HuH-7.5 (cell line): ENCODE results near the gene EDDM3A.
"Not testable (repeated sequence)": the region's sequence is repeated elsewhere in the genome, so short reads cannot be mapped to it uniquely, and the experiment has no call there.

ENCODE experiments used
- DNase-seq: peaks from one replicate; pipeline ENCODE4 v3.0.0; 2011; ENCODE audit warnings: low spot score

EDDM3A gene

DNA sequence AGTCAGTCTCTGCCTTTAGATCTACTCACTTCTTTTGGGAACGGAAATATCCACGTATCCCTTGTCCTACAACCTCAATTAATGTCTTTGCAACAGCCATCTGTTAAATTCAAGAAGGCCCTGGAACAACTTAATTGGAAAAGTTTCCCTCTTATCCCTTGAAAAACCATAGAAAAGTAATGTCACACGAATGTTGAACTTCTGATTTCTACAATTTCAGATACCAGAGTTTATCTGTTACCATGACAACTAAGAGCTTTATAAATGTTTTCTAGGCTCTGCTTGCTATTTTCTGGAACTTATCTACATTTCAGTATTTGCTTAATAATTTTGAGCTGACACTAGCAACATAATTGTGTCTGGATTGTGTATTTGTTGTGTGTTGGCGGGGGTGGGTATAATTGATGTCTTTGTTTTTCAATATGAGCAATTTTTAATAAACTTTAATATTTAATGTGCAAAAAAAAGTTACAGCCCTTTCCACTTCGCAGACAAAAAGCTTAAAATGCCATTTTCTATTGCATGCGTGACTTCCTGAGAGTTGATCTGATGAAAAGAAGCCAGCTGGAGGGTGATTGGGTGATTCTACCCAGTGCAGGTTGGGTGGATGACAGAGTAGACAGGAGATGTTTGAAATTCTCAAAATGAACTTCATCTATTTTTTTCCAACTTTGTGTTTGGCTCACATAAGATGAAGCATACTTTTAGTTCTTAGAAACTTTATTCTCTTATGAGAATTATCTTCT is 11.8 kb upstream of the EDDM3A start:
- no peak for DNase-seq

DNA sequence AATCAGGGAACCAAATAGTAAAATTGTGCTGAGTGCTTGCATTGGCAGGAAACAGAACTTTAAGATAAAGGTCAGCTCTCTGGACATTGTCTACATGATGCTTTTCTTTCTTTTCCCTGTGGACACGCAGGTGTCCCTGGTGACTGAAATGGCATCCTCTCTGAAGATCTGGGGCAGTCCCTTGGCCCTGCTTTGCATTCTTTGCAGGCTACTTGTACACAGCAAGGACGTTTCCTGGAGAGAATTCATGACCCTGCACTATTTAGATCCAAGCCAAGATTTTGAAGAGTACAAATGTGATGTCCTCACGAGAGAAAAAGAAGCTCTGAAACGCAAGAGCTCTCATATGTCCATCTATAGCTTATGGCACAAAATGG is 11.3 kb upstream of the EDDM3A start:
- DNase-seq = no peak

DNA sequence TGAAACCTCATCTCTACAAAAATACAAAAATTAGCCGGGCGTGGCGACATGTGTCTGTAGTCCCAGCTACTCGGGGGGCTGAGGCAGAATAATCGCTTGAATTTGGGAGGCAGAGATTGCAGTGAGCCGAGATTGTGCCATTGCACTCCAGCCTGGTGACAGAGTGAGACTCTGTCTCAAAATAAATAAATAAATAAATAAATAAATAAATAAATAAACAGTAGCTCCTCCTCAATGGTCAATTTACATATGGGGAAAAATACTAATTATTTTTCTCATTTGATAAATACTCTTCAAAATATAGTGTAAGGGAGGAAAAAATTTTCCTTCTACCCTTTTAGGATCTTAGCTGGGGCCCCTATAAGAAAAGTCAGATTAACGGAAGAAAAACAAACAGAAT is 7.4 kb upstream of the EDDM3A start:
- DNase-seq = not testable (repeated sequence)

DNA sequence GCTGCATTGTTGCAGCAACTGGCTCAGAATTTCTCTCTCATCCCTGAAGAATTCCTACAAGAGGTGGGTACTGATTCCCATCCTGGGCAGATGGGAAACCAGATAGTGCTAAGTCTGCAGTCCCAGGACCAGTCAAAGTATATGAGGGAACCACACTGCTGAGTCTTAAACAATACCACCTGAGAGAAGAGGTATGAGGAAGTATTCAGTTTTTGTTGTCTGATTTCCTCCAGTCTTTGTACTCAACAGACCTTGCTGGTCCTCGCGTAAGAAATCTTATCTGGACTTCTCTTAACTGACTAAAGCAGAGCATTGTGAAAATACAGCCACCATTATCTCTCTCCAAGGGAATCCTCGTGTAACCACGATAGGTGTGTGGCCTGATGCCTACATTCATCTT is 3.6 kb upstream of the EDDM3A start:
- DNase-seq = no peak

DNA sequence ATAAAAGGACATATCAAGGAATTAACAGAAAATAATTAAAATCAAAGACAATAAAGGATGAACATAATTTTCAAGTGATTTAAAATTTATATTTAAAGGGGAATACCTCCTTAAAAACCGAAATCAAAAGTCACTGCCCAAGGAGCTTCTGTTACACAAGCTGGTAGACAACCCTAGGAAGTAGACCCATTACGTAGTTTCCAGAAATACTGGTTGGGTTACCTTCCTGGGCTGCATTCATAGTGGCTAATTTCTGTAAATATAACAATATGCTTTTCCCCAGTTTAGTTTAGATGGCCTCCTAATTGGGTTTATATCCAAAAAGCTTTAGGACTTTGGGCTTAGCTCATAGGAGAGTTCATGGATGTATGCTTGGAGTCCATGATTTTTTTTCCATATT is 2.1 kb upstream of the EDDM3A start:
- DNase-seq = no peak

DNA sequence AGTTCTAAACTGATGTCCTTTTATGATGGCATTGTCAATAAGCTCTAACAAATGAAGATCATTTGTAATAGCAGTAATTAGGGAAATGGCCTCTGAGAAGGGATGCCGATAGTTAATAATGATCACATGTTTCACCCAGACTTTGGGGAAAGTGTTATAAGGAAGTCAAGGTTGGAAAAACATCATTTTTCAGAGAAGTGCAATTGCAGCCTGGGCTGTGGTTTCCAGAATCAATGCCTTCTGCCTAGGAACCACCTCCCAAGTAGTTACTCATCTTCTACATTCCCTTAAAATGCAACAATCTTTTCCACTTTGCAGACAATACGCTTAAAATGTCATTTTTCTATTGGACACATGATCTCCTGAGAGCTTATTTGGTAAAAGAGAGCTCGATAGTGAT is 879 bp downstream of the EDDM3A start:
- DNase-seq = no peak

DNA sequence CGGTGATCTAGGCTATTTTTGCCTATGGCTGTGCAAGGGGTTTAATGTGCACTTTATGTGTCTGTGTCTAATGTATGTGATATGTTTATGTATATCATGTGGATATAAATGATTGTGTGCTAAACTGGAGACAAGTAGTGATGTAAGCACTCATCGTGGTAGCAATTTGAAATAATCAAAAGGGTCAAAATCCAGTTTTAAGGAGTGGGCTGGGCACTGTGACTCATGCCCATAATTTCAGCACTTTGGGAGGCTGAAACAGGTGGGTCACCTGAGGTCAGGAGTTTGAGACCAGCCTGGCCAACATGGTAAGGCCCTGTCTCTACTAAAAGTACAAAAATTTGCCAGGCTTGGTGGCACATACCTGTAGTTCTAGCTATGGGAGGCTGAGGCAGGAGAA is 2.8 kb downstream of the EDDM3A start:
- DNase-seq = no peak

DNA sequence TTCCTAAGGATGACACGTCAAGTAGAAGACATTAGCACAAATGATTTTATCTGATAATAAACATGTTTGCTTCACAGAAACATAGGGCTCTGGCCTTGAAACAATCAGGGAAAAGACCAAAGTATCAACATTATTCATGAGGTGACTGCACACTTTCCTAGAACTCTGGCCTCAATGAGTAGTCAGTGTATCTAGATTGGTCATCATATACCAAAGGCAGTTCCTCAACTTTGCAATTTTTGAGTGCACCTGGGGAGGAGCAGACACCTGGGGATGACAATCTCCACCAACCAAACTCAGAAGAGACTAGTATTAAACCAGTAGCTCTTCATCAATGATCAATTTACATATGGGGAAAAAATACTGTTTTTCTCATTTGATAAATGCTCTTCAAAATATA is 4.5 kb downstream of the EDDM3A start:
- DNase-seq = no peak

DNA sequence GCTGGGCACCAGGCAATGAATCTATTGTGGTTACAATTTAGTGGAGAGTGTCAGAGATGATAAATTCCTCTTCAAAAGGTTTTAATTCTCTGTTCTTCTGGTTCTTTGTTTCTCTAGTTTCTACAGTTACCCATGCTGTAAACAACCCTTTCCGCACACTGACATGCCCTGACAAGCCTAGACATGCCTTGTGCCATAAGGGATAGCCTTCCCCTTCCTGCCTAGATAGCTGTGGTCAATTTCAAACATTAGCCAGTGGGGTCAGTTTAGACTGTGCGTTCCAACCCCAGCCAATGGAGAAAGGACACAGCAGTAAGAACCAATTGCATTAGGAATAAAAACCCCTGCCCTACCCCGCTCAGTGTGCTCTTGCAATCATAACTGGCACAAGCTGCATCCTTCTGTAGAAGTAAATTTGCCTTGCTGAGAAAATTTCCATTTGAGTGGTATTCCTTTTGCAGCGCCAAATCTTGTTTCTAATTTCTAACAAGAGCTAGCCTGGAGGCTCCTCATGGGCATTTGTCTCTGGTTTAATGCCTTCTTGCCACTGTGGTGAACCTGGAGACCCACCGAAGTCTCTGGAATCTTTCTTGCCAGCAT is 6.4 kb downstream of the EDDM3A start:
- no peak for DNase-seq

DNA sequence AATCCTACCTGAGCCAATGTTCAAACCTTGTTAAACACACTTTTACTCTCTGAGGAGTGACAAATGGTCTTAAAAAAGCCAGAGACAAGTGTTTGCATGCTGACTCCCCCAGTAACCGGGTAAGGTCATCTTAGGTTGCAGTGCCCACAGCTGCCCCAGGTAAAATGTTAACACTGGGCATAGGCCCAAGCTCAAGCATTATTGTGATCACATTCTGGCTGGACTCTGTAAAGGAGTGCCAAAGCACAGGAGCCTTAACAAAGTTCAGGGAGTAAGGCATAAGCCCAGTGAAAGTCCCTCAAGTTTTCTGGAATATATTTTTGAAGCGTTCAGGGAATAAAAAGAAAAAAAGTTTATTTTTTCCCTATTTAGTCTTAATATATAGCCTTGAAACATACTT is 8.6 kb downstream of the EDDM3A start:
- no peak for DNase-seq

DNA sequence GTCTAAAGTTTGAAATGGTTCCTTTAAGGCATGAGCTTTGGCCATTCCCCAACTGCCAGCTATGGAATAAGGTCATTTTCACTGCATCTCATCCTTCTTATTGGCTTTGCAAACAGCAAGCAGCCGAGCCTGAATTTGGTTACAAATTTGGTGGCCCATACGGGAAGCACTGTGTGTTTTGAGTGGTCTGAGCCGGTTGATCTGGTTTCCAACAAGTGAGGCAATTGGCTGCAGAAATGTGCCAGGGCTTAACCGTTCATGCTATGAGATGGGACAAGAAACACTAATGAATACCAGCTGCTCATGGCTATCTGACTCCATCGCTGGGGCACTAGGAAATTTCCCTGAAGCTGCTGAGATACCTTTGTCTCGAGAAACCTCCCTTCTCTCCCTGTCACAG is 9.3 kb downstream of the EDDM3A start:
- DNase-seq = no peak

DNA sequence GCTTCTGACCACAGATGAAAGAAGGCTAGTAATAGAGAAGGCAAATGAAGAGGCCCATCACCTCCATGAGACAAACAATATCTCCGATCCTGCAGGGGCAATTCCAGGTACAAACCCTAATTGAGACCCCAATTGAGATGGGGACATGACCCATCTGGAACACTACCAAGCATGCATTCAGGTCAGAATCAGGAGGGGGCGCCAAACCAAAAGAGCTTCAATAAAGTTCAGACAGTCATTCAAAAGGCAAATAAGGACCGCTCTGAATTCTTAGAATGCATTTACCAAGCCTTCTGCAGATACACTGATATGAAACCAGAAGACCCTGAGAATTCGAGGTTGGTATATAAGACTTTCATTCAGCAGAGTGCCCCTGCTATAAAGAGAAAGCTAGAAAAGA is 12.3 kb downstream of the EDDM3A start:
- DNase-seq = no peak

DNA sequence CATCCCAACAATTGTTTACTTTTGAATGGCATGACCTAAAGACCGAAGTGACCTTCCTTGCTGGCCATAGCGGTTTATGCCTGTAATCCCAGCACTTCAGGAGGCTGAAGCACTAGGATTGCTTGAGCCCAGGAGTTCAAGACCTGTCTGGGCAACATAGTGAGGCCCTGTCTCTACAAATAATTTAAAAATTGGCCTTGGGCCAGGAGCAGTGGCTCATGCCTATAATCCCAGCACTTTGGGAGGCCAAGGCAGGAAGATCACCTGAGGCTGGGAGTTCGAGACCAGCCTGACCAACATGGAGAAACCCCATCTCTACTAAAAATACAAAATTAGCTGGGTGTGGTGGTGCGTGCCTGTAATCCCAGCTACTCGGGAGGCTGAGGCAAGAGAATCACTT is 13.8 kb downstream of the EDDM3A start:
- not testable (repeated sequence) for DNase-seq

DNA sequence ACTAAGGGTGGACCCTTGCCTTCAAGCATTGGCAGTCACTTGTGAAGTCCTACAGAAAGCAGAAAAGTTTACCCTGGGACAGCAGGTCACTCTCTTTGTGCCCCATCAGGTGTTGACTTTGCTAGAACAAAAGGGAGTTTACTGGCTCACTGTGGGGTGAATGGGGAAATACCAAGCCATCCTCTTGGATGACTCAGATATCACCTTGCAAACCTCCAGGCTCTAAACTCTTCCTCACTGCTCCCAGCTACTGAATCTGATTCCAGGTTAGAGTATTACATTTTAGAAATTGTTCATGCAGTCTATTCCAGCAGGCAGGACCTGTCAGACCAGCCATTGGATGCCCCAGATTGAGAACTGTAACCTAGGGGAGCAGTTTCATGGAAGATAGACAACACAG is 15.3 kb downstream of the EDDM3A start:
- DNase-seq = no peak

DNA sequence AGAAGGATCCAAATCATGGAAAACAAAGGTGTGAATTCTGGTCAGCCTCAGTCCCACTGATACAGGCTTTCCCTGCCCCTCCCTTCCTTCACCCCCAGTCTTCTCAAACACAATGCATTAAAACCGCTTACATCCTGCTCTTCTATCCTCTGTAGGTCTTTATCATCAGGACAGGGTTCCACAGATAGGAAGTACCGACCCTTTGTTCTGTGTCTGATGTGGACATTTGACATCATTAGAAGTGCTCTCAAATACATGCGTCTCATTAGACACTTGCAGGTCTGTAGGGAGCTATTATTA is 22.9 kb downstream of the EDDM3A start:
- no peak for DNase-seq

DNA sequence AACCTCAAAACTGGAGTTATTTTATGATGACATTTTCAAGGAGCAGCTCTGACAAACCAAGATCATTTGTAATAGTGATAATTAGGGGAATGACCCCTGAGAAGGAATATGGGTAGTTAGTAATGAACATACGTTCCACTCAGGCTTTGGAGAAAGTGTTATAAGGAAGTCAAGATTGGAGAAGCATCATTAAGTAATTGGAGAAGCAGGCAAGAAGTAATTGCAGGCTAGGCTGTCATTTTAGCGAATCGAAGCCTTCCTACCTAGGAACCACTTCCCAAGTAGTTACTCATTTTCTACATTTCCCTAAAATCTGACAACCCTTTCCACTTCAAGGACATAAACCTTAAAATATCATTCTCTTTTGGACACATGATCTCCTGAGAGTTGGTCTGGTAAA is 23.7 kb downstream of the EDDM3A start:
- no peak for DNase-seq

DNA sequence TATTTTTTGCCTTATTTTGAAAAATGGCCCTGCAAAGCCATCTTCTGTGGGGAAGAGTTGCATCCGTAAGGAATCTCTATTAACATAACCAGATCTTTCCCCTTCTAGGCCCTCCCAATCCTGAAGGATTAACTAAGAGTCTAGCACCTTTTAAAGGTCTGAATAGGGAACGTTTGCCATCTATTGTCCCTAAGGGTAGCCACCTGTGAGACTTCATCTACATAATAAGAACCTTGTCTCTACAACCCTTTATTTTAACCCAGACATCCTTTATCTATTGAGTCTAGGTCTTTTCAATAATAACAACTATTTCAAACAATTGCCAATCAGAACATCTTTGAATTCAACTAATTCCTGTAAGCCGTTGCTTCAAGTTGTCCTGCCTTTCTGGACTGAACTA is 27.0 kb downstream of the EDDM3A start:
- no peak for DNase-seq

DNA sequence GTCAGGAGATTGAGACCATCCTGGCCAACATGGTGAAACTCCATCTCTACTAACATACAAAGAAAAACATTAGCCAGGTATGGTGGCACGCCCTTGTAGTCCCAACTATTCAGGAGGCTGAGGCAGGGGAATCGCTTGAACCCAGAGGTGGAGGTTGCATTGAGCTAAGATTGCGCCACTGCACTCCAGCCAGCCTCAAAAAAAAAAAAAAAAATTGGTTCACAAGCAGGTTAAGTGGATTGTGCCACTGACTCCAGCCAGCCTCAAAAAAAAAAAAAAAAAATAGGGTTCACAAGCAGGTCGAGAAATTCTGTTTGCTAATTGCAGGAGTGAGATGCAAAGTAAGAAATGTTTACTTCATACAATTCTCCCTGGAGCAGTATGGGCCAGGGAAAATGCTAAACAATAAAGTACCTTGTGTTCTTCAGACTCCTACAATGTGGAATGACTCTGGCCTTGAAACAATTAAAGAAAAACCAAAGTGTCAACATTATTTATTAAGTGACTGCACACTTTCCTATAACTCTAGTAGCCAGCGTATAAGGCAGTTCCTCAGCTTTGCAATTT is 28.7 kb downstream of the EDDM3A start:
- DNase-seq = no peak

DNA sequence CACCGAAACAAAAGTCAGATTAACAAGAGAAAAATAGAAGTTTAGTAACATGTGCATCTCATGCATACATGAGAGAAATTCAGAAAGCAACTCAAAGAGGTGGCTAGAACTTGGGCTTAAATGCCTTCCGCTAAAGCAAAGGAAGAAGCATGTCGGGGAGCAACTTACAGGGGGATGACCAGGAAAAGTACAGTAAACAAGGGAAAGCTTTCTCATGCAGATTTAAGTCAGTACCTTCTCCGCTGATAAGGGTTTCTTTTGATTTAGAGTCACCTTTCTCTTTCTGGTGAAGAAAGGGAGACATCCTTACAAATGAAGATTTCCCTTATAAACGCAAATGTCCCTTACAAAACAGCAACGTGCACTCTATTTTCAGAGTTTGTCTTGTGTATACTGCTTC is 29.4 kb downstream of the EDDM3A start:
- no peak for DNase-seq

DNA sequence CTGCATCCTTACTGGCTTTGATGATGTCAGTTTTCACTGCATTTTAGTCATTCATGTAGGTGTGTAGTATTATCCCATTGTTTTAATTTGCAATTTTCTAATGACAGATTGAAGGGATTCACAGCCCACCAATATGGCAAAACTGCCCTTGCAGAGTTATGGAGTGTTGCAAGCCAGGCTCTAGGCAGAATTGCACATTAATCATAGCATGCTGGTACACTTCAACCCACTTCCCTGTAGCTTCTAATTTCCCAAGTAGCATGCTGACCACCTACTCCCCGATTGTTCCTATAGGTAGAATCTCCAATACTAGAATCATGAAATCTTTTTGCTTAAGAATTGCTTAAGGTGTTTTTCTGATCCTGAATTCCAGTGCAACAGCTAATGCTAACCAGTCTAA is 30.2 kb downstream of the EDDM3A start:
- DNase-seq = no peak

DNA sequence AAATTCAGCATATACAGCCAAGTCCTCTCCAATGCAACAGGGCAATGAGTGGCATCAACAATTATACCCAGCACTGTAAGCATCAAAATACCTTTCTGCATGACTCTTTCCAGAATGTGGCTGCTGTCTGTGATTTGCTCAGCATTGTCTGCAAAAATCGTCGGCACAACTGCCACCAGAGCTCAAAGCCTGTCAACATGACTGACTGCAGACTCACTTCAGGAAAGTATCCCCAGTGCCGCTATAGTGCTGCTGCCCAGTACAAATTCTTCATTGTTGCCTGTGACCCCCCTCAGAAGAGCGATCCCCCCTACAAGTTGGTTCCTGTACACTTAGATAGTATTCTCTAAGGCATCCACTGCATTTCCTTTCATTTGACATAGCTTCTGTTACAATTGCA is 36.1 kb downstream of the EDDM3A start:
- no peak for DNase-seq

DNA sequence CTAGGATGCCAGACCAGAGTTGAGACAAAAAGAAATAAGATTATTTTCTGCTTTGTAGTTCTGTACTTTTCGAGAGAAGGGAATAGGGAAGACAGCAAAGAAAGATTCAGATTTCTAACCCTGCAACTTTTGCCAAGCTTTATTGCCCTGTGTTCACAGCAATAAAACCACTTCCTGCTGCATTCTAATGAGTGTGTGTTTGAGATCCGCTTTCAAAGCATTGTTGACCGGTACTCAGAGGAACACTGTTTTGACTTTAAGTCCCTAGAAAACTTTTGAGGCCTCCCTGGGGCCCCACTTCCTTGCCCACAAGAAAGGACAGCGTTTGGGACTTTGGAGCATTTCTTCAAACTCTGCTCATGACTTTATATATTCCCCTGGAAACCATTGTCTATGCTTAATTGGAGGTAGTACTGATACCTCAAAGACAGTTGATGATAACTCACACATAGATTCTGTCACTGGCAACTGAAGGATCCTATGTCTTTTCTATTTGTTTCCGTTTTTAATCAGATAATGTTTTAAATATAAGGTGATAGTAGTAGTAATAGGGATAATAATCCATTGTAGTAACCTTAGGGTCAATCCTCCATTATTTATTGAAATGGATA is 36.7 kb downstream of the EDDM3A start:
- no peak for DNase-seq

DNA sequence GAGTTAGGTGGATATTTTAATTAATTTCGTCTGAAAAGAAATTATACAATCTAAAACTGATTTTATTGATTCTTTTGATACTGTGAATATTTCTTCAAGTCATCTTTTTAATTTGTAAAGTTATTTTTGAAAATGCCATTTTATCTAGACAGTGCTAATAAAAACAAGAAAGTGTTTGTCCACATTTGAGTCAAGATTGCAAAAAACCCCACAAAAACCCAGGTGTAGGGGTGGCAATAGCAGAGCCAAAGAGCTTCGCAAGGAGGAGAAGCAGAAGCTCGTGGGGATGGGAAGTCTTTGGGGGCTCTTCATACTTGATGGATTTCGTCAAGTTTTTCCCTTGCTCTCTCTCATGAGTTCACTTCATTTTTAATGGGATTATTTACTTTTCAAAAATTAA is 41.3 kb downstream of the EDDM3A start:
- no peak for DNase-seq
